GM21515 (cell line): Measurements from ENCODE around the gene RBM45.

Source experiments
- ATAC-seq: cut with Tn5 transposase; IDR thresholded peaks from one replicate; pipeline ENCODE4 v1.9.1; 2021; ENCODE audit not compliant: unreplicated experiment

RBM45 gene

DNA sequence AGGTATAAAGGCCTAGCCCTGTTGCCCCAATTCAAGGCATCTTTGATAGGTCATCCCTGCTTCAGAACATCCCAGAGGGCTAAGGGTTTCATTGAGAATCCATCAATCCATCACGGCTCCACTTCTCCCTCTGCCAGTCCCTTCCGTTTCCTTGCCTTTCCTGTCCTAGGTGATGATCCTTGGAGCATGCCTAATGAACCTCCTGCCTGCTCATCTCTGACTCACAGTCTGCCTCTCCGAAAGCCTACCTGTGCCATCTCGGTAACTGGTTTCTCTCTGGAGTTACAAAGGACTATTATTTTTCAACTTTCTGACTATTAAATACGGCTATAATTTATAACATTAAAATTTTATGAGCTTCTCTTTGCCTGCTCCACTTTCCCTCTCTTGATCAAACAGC, 45.3 kb downstream of the RBM45 start:
- no peak for ATAC-seq

DNA sequence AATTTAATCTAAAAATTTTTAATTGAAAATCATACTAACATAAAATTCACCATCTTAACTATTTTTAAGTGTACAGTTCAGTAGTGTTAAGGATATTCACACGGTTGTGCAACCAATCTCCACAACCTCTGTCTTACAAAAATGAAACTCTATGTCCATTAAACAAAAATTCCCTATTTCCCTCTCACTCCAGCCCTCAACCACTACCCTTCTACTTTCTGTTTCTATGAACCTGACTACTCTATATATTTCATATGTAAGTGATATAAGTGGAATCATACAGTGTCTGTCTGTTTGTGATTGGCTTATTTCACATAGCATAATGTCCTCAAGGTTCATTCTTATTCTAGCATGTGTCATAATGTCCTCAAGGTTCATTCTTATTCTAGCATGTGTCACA, 47.7 kb downstream of the RBM45 start:
- no peak for ATAC-seq

DNA sequence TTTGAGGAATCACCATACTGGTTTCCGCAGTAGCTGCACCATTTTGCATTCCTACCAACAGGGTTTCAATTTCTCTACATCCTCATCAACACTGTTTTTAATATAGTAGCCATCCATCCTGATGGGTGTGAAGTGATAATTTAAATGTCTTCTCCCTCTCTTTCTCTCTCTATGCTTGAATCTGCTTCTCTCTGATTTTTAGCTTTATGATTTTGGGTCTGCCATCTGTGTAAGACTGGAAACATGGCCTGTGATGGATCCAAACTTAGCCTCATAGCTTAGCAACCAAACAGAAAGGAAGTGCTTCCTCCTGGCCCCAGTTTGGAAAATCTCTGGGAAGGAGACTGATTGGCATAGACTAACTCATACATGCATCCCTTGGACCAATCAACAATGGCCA, 48.4 kb downstream of the RBM45 start:
- ATAC-seq, result no peak

DNA sequence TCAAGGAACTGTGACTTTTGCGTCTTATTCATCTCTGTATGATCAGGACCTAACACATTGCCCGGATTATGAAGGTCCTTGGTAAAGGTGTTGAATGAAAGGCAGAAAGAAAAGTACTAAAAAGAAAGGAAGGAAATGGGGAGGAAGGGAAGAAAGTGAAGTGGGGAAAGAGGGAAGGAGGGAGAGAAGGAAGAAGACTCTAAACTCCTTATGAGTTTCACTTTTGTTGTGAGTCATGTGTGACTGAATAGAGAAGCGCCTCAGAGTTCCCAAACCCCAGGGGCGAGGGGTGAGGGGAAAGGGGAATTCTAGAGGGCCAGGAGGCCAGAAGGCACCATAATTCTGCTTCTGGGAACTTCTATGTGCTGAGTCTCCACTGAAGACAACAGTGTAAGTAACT, 51.2 kb downstream of the RBM45 start:
- ATAC-seq, result no peak

DNA sequence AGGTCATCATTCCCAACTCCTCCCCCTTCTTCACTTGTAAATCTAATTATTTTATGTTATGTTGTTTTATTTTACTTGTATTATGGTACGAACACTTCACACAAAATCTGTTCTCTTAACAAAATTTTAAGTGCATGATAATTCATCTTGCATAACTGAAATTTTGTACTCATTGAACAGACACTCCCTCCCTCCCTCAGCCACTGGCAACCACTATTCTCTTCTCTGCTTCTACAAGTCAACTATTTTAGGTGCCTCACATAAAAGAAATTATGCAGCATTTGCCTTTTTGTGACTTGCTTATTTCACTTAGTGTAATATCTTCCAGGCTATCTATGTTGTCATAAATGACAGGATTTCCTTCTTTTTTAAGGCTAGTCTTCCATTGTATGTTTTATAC, 51.7 kb downstream of the RBM45 start:
- no peak for ATAC-seq

DNA sequence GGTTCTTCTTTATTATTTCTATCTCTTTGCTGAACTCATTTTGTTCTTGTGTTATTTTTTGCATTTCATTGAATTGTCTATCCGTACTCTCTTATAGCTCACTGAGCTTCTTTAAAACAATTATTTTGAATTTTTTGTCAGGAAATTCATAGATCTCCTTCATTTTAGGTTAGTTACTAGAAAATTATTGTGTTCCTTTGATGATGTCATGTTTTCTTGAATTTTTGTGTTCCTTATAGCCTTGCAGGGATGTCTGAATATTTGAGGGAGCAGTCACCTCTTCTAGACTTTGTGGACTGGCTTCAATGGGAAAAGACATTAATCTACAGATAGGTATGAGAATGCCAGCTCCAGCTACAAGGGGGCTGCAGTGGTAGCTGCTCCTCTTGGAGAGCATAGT, 61.4 kb downstream of the RBM45 start:
- ATAC-seq, result no peak

DNA sequence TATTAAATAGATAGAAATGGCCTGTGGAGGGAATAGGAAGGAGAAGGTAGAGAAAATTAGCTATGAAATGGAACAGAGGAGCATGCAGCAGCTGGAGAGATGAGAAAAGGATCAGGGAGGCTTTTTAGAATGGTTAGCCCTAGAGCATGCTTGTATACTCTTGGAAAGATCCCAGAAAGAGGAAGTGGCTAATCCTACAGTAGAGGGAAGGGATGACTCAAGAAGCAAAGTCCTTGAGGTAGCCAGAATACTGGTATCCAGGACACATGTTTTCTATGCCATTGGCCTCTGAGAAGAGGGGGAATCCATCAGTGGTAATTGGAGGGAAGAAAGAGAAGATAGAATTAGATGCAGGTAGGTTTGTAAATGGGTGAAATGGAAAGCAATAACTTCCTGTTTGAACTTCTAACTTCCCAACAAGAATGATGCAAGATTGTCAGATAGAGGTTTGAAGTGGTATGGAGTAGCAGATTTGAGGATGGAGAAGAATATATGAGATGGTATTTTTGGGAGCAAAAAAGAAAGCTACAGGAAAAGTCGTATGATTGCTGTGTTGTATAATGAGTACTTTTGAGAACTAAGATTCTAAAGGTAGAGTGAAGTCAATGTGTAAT, 64.9 kb downstream of the RBM45 start:
- no peak for ATAC-seq
